ENCODE data around the gene GSTA2.

The GSTA2 gene

DNA sequence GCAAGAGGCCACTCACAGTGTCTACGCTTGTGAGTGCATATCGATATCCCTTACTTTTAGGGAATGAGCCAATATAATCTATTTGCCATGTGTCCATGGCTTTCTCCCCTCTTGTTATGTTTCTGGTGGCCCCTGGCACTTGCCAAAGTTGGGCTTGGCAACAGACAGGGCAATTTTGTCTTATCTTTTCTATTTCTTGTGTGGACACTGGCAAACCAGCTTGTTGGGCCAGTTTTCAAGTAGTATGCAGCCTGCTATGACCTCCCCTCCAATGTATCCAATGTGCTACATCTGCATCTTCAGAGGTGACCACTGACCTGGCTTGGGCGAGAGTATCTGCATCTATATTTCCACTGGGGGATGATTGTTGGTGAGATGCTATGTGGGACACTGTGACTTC, 29.2 kb downstream of the GSTA2 start:
- in situ Hi-C loops (cut with MboI; ENCODE audit: low sequenced_read_pairs, unreplicated experiment), result no loop called here
- no peak for DNase-seq (ENCODE audit: low spot score)
- TF ChIP-seq, protein P1, sequence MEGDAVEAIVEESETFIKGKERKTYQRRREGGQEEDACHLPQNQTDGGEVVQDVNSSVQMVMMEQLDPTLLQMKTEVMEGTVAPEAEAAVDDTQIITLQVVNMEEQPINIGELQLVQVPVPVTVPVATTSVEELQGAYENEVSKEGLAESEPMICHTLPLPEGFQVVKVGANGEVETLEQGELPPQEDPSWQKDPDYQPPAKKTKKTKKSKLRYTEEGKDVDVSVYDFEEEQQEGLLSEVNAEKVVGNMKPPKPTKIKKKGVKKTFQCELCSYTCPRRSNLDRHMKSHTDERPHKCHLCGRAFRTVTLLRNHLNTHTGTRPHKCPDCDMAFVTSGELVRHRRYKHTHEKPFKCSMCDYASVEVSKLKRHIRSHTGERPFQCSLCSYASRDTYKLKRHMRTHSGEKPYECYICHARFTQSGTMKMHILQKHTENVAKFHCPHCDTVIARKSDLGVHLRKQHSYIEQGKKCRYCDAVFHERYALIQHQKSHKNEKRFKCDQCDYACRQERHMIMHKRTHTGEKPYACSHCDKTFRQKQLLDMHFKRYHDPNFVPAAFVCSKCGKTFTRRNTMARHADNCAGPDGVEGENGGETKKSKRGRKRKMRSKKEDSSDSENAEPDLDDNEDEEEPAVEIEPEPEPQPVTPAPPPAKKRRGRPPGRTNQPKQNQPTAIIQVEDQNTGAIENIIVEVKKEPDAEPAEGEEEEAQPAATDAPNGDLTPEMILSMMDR (IDR thresholded peaks at IDR 0.05; ENCODE audit: borderline replicate concordance, control extremely low read depth, extremely low read depth, insufficient read depth, missing control alignments), result no peak

- in situ Hi-C loops (cut with MboI; ENCODE audit: low sequenced_read_pairs, unreplicated experiment), result no loop called here
- DNase-seq (ENCODE audit: low spot score), result no peak
- TF ChIP-seq, protein P1 (IDR thresholded peaks at IDR 0.05; ENCODE audit: borderline replicate concordance, control extremely low read depth, extremely low read depth, insufficient read depth, missing control alignments), result no peak
Observed at GRCh38 chr6:52733172-52733571, 30.1 kb downstream of the GSTA2 start.

DNA sequence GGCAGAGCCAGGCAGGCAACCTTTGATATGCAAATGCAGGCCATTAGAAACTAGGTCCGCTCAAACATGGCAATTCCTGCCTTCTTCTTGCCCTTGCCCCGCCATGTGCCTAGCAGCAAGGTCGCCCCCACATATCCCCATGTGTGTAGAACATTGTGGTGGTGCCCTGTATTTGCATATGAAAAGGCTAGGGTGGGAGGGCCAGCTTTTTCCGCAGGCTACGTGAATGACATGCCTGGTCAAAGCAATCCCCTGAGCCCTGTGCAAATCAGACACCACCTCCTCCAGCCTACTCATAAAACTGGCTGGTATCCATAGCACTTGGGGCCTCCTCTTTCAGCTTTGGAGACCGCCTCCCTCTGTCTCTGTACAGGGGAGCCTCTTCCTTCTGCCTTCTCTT, 31.6 kb downstream of the GSTA2 start:
- in situ Hi-C loops (cut with MboI; ENCODE audit: low sequenced_read_pairs, unreplicated experiment), result no loop called here
- TF ChIP-seq, protein P1 (IDR thresholded peaks at IDR 0.05; ENCODE audit: borderline replicate concordance, control extremely low read depth, extremely low read depth, insufficient read depth, missing control alignments), result no peak
- DNase-seq (ENCODE audit: low spot score), result no peak

GRCh38 chr6:52729576-52729975, 33.7 kb downstream of the GSTA2 start:
- in situ Hi-C loops (cut with MboI; ENCODE audit: low sequenced_read_pairs, unreplicated experiment), result no loop called here
- DNase-seq (ENCODE audit: low spot score), result no peak

GRCh38 chr6:52728394-52728793, 34.9 kb downstream of the GSTA2 start:
- no peak for DNase-seq (ENCODE audit: low spot score)
- in situ Hi-C loops (cut with MboI; ENCODE audit: low sequenced_read_pairs, unreplicated experiment), result no loop called here
- TF ChIP-seq, protein P1 (IDR thresholded peaks at IDR 0.05; ENCODE audit: borderline replicate concordance, control extremely low read depth, extremely low read depth, insufficient read depth, missing control alignments), result no peak

More at GRCh38 chr6:52729576-52729975, 33.7 kb downstream of the GSTA2 start:
- TF ChIP-seq, protein P1 (IDR thresholded peaks at IDR 0.05; ENCODE audit: borderline replicate concordance, control extremely low read depth, extremely low read depth, insufficient read depth, missing control alignments), result no peak

- in situ Hi-C loops (cut with MboI; ENCODE audit: low sequenced_read_pairs, unreplicated experiment), result no loop called here
- TF ChIP-seq, protein P1 (IDR thresholded peaks at IDR 0.05; ENCODE audit: borderline replicate concordance, control extremely low read depth, extremely low read depth, insufficient read depth, missing control alignments), result no peak
- no peak for DNase-seq (ENCODE audit: low spot score)
Observed at GRCh38 chr6:52727908-52728307, 35.4 kb downstream of the GSTA2 start.

Measured in GM13976 (cell line).